HG03159 (cell line): ENCODE data around the gene DET1.

Experiments used
- ATAC-seq: cut with Tn5 transposase; IDR thresholded peaks from one replicate; pipeline ENCODE4 v1.9.1; 2021; ENCODE audit warnings: mild to moderate bottlenecking, moderate library complexity; ENCODE audit not compliant: unreplicated experiment

The DET1 gene

DNA sequence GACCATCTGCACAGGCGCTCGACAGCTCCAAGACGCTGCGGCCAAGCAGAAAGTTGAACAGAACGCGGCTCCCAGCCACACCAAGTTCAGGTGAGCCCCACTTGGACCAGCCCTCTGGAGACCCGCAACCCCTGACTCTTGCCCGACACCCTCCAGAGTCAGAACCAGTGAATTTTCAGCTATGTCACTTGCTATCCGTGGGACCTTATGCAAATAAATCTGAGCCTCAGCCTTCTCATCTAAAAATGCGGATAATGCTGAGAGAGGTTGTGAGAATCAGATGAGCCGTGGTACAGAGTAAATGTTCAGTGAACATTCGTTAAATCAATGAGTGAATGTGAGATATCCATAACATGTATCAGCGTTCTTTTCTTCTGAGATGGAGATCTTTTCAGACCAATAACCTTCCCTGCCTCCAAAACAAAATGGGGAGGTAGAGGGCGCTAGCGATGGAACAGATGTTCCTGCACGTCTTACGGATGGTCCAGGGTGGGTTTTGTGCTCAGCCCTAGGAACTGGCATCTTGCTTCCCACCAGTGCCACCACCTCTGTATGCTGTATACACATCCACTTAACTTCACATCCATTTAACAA is 78.4 kb downstream of the DET1 start:
- peak; percentile 19 for ATAC-seq

DNA sequence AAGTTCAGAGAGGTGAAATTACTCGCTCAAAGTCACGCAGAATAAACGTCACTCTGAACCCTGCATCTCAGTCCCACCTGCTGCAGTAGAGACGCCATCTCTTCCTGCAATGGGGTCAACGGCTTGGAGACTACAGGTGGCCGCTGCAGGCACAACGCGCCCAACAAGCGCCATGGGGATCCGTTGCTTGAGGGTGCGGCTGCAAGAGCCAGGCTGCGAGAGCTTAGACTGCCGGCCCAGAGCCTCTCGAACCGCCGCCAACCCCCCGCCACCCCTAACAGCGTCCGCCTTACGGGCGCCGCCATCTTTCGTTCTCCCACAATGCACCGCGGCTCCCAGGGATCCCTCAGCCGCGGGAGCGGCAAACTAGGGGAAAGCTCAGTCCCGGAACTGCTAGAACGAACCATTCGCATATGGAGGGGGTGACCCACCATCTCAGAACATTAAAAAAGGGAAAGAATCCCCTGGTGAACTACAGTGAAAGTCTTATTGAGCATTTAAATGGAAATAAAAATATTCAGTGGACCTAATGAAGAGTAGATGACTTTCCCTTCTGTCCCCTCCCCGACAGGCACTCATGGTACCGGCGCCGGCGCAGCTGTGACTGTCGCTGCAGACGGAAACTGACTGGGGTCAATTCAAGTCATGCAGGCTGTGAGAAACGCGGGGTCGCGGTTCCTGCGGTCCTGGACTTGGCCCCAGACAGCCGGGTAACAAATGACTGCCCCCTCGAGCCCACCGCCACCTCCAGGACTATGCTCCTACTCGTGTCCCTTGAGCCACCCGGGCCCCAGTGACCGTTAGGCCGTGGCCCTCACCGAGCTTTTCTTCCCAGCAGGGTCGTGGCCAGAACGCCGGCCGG is 79.2 kb downstream of the DET1 start, which contains the start of the genes MRPL46 and MRPS11:
TSS of gene MRPL46 (minus strand) at position 316 of the 862 bp plus-strand sequence. CDS start at position 305, 11 bp downstream.
TSS of gene MRPS11 (plus strand) at position 636 of the 862 bp plus-strand sequence. CDS start at position 646, 10 bp downstream.
- peak; percentile 87 for ATAC-seq

DNA sequence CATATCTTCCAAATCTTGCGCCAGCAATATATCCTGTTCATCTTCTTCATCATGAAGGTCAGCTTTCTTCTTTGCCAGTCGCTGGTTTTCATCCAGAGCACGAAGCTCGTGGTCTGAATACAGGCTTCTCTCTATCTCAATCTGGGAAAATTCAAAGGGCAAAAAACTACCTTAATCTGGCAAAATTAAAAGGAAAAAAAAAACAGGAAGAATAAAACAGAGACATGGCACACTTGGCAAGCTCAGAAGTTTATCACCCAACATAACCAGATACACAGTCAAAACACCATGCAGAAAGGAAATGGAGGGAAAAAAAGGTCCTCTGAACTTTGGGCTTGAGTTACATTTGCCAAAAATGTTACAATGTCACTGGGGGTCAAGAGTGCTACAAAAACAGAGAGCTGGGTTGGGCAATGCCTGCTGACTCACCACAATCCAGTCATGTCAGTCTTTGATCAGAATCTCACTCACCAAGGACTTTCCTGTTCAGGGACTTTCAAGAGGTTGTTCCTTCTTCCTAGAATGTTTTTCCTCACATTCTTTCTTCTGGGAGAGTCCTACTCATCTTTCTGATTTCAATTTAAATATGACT is 80.8 kb downstream of the DET1 start:
- no peak for ATAC-seq

DNA sequence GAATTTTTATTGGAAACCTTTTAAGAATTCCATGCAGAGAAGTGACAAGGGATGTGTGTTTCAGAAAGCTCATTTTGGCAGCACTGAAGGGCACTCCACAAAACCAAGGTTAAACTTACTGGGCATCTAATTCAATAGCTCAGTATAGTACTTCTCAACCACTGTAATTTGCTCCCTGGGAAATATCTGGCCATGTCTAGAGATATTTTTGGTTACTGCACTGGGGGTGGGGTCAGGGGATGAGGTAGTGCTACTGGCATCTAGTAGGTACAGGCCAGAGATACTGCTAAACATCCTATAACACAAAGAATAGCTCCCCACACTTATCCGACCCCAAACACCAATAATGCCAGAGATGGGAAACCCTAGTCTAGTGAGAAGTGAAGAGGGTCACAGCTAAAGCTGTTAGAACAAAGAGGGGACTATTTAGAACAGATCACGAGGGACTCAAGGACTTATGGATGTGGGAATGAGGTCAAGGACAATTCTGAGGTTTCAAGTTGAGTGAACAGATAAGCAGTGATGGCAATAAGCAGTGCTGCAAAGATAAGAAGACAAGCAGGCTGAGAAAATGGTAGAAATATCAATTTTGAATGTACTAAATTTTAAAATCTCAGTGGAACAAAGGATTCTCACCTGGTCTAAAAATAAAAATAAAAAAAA is 82.5 kb downstream of the DET1 start:
- ATAC-seq = no peak
